Measurements from ENCODE around the gene CRYGS.

CRYGS gene

GRCh38 chr3:186489507-186489906 lies 54.7 kb downstream of the CRYGS start:
- no peak for DNase-seq

All from GDM1 (cell line).